ENCODE measurements around the gene ADAMTSL2.

GRCh38 chr9:133511607-133512006 lies 22.9 kb upstream of the ADAMTSL2 start:
- TF ChIP-seq EZH2phosphoT487 (IDR thresholded peaks at IDR 0.05; ENCODE audit: borderline replicate concordance, low read depth) = no peak
- no peak for TF ChIP-seq ZBTB33 (IDR thresholded peaks at IDR 0.05; ENCODE audit: borderline replicate concordance, low read depth)
- TF ChIP-seq CTCF (IDR thresholded peaks at IDR 0.05) = no peak
- TF ChIP-seq SIN3A (IDR thresholded peaks at IDR 0.05; ENCODE audit: borderline replicate concordance, low read depth, low read length) = no peak
- no peak for TF ChIP-seq RXRA (IDR thresholded peaks at IDR 0.05; ENCODE audit: borderline replicate concordance, low read depth)
- no peak for TF ChIP-seq TAF1 (IDR thresholded peaks at IDR 0.05; ENCODE audit: borderline replicate concordance, low read depth, low read length)
- TF ChIP-seq RAD21 (IDR thresholded peaks at IDR 0.05; ENCODE audit: low read length) = no peak
- no peak for TF ChIP-seq JUND (IDR thresholded peaks at IDR 0.05)
- TF ChIP-seq, protein P1, sequence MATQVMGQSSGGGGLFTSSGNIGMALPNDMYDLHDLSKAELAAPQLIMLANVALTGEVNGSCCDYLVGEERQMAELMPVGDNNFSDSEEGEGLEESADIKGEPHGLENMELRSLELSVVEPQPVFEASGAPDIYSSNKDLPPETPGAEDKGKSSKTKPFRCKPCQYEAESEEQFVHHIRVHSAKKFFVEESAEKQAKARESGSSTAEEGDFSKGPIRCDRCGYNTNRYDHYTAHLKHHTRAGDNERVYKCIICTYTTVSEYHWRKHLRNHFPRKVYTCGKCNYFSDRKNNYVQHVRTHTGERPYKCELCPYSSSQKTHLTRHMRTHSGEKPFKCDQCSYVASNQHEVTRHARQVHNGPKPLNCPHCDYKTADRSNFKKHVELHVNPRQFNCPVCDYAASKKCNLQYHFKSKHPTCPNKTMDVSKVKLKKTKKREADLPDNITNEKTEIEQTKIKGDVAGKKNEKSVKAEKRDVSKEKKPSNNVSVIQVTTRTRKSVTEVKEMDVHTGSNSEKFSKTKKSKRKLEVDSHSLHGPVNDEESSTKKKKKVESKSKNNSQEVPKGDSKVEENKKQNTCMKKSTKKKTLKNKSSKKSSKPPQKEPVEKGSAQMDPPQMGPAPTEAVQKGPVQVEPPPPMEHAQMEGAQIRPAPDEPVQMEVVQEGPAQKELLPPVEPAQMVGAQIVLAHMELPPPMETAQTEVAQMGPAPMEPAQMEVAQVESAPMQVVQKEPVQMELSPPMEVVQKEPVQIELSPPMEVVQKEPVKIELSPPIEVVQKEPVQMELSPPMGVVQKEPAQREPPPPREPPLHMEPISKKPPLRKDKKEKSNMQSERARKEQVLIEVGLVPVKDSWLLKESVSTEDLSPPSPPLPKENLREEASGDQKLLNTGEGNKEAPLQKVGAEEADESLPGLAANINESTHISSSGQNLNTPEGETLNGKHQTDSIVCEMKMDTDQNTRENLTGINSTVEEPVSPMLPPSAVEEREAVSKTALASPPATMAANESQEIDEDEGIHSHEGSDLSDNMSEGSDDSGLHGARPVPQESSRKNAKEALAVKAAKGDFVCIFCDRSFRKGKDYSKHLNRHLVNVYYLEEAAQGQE (IDR thresholded peaks at IDR 0.05; ENCODE audit: low read depth, low read length) = no peak

All from SK-N-SH (cell line).